Measurements from ENCODE around the gene REEP1. TPM values are rescaled to one million over a fixed set of nuclear protein-coding genes. Genes with fewer than 3 reads are reported as not detected.

The REEP1 gene
- polyA plus RNA-seq, 2 of the 4 experiments (the other 2 are of a cell fraction): 0.30 to 0.45 TPM

DNA sequence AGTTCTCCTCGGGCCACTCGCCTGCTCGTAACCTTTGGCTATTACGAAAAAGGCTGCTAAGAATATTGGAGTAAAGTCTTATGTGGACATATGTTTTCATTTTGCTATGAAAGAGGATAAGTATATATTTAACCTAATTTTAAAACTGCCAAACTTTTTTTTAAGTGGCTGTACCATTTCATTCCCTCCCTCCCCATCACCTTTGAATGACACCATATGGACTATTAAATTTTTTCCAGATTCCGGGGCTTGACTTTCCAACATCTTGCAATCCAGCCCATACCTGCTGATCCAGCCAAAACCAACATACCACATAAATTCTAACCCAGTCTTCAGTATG lies 31.5 kb downstream of the REEP1 start:
- no peak overlapping the region for H3K4me3 ChIP-seq
- ChIA-PET POLR2A (no interaction called here), CTCF (no interaction called here)
- no peak overlapping the region for H3K27ac ChIP-seq
- FAIRE-seq (no peak), DNase-seq (ENCODE audit: low read depth in 1 of 2, low spot score in 1 of 2) (no peak), ATAC-seq (no peak)
- TF ChIP-seq MAFK (IDR thresholded peaks at IDR 0.05; ENCODE audit: partially characterized antibody) (no peak), ZSCAN20 (CRISPR knock-in tag; IDR thresholded peaks at IDR 0.05) (no peak), FOXS1 (CRISPR knock-in tag; IDR thresholded peaks at IDR 0.05) (no peak), FOSB (CRISPR knock-in tag; IDR thresholded peaks at IDR 0.05) (no peak), EHF (CRISPR knock-in tag; IDR thresholded peaks at IDR 0.05) (no peak), SMC3 (IDR thresholded peaks at IDR 0.05) (no peak), JUNB (IDR thresholded peaks at IDR 0.05) (no peak), TP53 (CRISPR knock-in tag; IDR thresholded peaks at IDR 0.05) (no peak), JUN (IDR thresholded peaks at IDR 0.05) (no peak), NFE2L2 (conservative IDR thresholded peaks at IDR 0.05; ENCODE audit: low read length) (no peak), RFX5 (IDR thresholded peaks at IDR 0.05) (no peak), CEBPB (IDR thresholded peaks at IDR 0.05) (no peak), POLR2A (IDR thresholded peaks at IDR 0.05; ENCODE audit: low read length) (no peak), NR3C1 (IDR thresholded peaks at IDR 0.05) (no peak), NPAS2 (CRISPR knock-in tag; IDR thresholded peaks at IDR 0.05; ENCODE audit: borderline replicate concordance) (no peak), HDAC2 (IDR thresholded peaks at IDR 0.05) (no peak)
- TF ChIP-seq, protein P1, sequence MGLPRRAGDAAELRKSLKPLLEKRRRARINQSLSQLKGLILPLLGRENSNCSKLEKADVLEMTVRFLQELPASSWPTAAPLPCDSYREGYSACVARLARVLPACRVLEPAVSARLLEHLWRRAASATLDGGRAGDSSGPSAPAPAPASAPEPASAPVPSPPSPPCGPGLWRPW (IDR thresholded peaks at IDR 0.05): no peak
- TF ChIP-seq, protein P2, sequence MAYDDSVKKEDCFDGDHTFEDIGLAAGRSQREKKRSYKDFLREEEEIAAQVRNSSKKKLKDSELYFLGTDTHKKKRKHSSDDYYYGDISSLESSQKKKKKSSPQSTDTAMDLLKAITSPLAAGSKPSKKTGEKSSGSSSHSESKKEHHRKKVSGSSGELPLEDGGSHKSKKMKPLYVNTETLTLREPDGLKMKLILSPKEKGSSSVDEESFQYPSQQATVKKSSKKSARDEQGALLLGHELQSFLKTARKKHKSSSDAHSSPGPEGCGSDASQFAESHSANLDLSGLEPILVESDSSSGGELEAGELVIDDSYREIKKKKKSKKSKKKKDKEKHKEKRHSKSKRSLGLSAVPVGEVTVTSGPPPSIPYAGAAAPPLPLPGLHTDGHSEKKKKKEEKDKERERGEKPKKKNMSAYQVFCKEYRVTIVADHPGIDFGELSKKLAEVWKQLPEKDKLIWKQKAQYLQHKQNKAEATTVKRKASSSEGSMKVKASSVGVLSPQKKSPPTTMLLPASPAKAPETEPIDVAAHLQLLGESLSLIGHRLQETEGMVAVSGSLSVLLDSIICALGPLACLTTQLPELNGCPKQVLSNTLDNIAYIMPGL (CRISPR knock-in tag; IDR thresholded peaks at IDR 0.05; ENCODE audit: borderline replicate concordance): no peak
- TF ChIP-seq, protein P3, sequence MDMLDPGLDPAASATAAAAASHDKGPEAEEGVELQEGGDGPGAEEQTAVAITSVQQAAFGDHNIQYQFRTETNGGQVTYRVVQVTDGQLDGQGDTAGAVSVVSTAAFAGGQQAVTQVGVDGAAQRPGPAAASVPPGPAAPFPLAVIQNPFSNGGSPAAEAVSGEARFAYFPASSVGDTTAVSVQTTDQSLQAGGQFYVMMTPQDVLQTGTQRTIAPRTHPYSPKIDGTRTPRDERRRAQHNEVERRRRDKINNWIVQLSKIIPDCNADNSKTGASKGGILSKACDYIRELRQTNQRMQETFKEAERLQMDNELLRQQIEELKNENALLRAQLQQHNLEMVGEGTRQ (IDR thresholded peaks at IDR 0.05): no peak
- TF ChIP-seq, protein P4, sequence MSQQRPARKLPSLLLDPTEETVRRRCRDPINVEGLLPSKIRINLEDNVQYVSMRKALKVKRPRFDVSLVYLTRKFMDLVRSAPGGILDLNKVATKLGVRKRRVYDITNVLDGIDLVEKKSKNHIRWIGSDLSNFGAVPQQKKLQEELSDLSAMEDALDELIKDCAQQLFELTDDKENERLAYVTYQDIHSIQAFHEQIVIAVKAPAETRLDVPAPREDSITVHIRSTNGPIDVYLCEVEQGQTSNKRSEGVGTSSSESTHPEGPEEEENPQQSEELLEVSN (IDR thresholded peaks at IDR 0.05; ENCODE audit: borderline replicate concordance, low read depth): no peak
- no peak overlapping the region for H3K4me2 ChIP-seq
- H3K4me1 ChIP-seq: no peaks in the 10 kb centered on the region
- 72% methylated on average over 5 of the region's 5 CpGs for WGBS (ENCODE audit: missing lambda C conversion rate)
- no peaks in the 10 kb centered on the region for H3K9me3 ChIP-seq

DNA sequence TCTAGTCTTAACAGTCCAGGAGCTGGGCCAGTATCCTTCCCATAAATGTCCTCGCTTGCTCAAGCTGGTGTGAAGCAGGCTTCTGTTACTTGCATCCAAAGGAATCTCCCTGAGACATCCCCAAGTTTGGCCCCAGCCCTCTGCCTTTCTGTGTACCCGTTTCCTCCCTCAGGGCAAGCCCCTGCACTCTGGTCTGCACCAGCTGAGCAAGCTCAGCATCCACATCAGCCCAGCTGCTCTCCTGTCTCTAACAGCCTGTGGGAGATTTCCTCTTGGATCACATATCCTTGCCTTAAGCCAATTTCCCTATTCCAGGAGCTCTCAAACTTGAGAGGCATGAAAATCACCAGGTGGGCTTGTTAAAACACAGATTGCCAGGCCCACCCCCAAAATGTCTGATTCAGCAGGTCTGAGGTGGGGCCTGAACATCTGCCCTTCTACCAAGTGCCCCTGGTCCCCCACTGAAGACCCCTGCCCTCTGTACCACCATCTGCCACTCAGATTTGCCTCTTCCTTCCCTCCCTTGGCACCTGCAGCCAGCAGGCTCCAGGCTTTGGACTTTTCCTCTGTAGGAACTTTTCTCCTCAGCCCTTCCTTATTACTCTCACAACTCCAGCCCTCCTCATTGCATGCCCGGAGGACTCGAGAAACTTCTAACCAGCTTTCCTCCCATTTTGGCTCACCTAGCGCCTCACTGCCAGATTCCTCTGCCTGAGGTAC lies 32.1 kb downstream of the REEP1 start:
- Histone ChIP-seq H3K9me3 (no peaks in the 10 kb centered on the region), H3K4me3 (no peak overlapping the region), H3K27ac (no peak overlapping the region), H3K4me1 (no peaks in the 10 kb centered on the region), H3K4me2 (no peak overlapping the region)
- DNase-seq (ENCODE audit: low read depth in 1 of 2, low spot score in 1 of 2): no peak
- WGBS (ENCODE audit: missing lambda C conversion rate): 28% methylated on average over 5 of the region's 5 CpGs
- POLR2A ChIA-PET: no interaction called here
- no peak for FAIRE-seq
- CTCF ChIA-PET: interaction anchor here (1.4 kb wide), 1 partner anchor 10 kb away, joined by 9 read pairs; no protein-coding TSS in a partner anchor
- no peak for TF ChIP-seq ZC3H11A (IDR thresholded peaks at IDR 0.05)
- no peak for TF ChIP-seq RCOR1 (IDR thresholded peaks at IDR 0.05; ENCODE audit: low read depth, low read length)
- no peak for TF ChIP-seq CBX8 (IDR thresholded peaks at IDR 0.05)
- no peak for TF ChIP-seq POLR2A (IDR thresholded peaks at IDR 0.05; ENCODE audit: low read length)
- no peak for TF ChIP-seq CEBPB (IDR thresholded peaks at IDR 0.05)
- no peak for TF ChIP-seq TFCP2L1 (CRISPR knock-in tag; IDR thresholded peaks at IDR 0.05)
- TF ChIP-seq TP53 (CRISPR knock-in tag; IDR thresholded peaks at IDR 0.05): no peak
- TF ChIP-seq EP300 (IDR thresholded peaks at IDR 0.05): no peak
- TF ChIP-seq BHLHE40 (IDR thresholded peaks at IDR 0.05; ENCODE audit: low read depth, low read length): no peak
- TF ChIP-seq EHMT2 (IDR thresholded peaks at IDR 0.05; ENCODE audit: low read depth): no peak
- TF ChIP-seq HOXA7 (CRISPR knock-in tag; IDR thresholded peaks at IDR 0.05): no peak
- TF ChIP-seq MAFK (IDR thresholded peaks at IDR 0.05; ENCODE audit: partially characterized antibody): no peak
- no peak for TF ChIP-seq JUNB (IDR thresholded peaks at IDR 0.05)
- ATAC-seq: peak in 1 of 2 experiments; percentile 33; a peak in 1 of 6 replicates
